Gastroesophageal sphincter (tissue), 3 donors: Measurements from ENCODE around the gene SLC6A12.

Source experiments
- CTCF ChIP-seq, 4 experiments: fragments of 200-600 bp in 2 of 4; fragments of 450-650 bp in 2 of 4; sonication (generic) in 1 of 4; IDR thresholded peaks; one replicate each; pipeline ENCODE4 v1.5.1; 2017 to 2019; ENCODE audit warnings: antibody characterized with exemption in 4 of 4, mild to moderate bottlenecking in 2 of 4, moderate library complexity in 2 of 4
- POLR2A ChIP-seq, 2 donors: fragments of 450-650 bp; IDR thresholded peaks; one replicate each; pipeline ENCODE4 v1.6.1; 2017; ENCODE audit warnings: antibody characterized with exemption in 2 of 2, mild to moderate bottlenecking in 2 of 2, moderate library complexity in 1 of 2
- POLR2AphosphoS5 ChIP-seq: sonication (generic); formaldehyde crosslinking; IDR thresholded peaks from one replicate; pipeline ENCODE4 v1.6.1; 2017; ENCODE audit warnings: antibody characterized with exemption

- TF ChIP-seq CTCF (IDR thresholded peaks at IDR 0.05) (no peak), POLR2A (IDR thresholded peaks at IDR 0.05) (no peak), POLR2AphosphoS5 (no peak)
Observed at GRCh38 chr12:237026-237815, 23.3 kb upstream of the SLC6A12 start.
